MCF 10A (cell line): ENCODE data around the gene ATP1B1. TPM values are rescaled to one million over a fixed set of nuclear protein-coding genes. Genes with fewer than 3 reads are reported as not detected.
A peak's percentile ranks its signal among the peaks of the same experiment; 100 is the strongest.

ENCODE experiments used
- BruUV-seq: library from RNA; stranded (reverse); fragments of 400-500 nt; replicated peaks from 2 replicates; lab custom pipeline; 2021; lab: Mats Ljungman, UMichigan
- CTCF ChIA-PET: fragments of 300-600 bp; sonication (Branson Sonifier 250); formaldehyde crosslinking; extraction: SDS; loops from one replicate; lab custom pipeline; 2021; ENCODE audit warnings: antibody characterized with exemption, inconsistent platforms; lab: Yijun Ruan, JAX
- POLR2A ChIA-PET: fragments of 300-600, 350-650 bp; sonication (Branson Sonifier 250); formaldehyde crosslinking; extraction: SDS; loops from one replicate; lab custom pipeline; 2020; ENCODE audit warnings: antibody characterized with exemption, inconsistent platforms; lab: Yijun Ruan, JAX
- DNase-seq: peaks from one replicate; pipeline ENCODE4 v3.0.0-alpha.2; 2018; ENCODE audit not compliant: unreplicated experiment
- H3K27ac Mint-ChIP-seq: one replicate; pipeline ENCODE4 v1.8.0; 2022; ENCODE audit warnings: mild to moderate bottlenecking, low read depth, mixed read lengths; ENCODE audit not compliant: unreplicated experiment
- H3K27me3 Mint-ChIP-seq: one replicate; pipeline ENCODE4 v1.8.0; 2022; ENCODE audit warnings: mixed read lengths; ENCODE audit not compliant: insufficient read depth, unreplicated experiment
- H3K36me3 Mint-ChIP-seq: one replicate; pipeline ENCODE4 v1.8.0; 2022; ENCODE audit warnings: mild to moderate bottlenecking, moderate library complexity, mixed read lengths; ENCODE audit not compliant: insufficient read depth, unreplicated experiment
- H3K4me1 Mint-ChIP-seq: one replicate; pipeline ENCODE4 v1.8.0; 2022; ENCODE audit warnings: mixed read lengths; ENCODE audit not compliant: insufficient read depth, unreplicated experiment
- H3K4me3 Mint-ChIP-seq: one replicate; pipeline ENCODE4 v1.8.0; 2022; ENCODE audit warnings: mild to moderate bottlenecking, moderate library complexity, mixed read lengths; ENCODE audit not compliant: unreplicated experiment
- H3K9me3 Mint-ChIP-seq: one replicate; pipeline ENCODE4 v1.8.0; 2022; ENCODE audit warnings: mixed read lengths; ENCODE audit not compliant: unreplicated experiment
- intact Hi-C: fragments of 100-400 bp; cut with micrococcal nuclease; formaldehyde crosslinking; loops from 2 replicates; pipeline ENCODE4 v1.14.1; 2022
- total RNA-seq: library from RNA; stranded (reverse); gene quantifications from 2 replicates; pipeline ENCODE4 v1.2.3, GENCODE V29; 2022
- TF ChIP-seq, protein P1 (sequence below): fragments of 200-600 bp; IDR thresholded peaks from one replicate; pipeline ENCODE4 v1.8.0; 2022; ENCODE audit warnings: antibody characterized with exemption, mild to moderate bottlenecking; ENCODE audit not compliant: unreplicated experiment

ATP1B1 gene
- total RNA-seq, 1 experiment from 2014 or later: 20.0 TPM

DNA sequence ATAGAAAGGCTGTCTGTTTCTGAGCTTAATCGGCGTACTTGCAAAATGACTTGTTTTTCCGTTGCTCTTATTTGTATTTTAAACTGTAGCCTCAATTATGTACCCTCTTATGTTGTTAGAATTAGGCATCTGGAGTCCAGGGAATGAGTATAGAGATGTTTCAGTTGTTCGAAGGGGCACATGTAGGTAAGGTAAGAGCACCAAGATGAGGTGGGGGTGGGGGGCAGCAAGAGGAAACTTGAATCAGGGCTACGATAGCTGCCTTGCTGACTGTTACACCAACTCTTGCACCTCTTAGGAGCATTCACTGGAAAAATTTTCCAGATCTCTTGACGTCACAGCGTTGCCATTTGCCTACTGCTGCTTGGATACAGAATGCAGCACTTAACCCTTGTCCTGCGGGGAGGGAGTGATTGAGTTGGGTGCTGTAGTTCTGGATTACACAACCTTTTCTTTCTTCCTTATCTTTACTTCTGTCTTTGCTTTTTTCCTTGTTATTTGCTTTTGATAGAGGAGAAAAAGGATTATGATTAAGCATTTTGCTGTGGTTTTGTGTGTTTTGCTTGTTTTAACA is 3.2 kb downstream of the ATP1B1 start:
- Mint-ChIP-seq H3K4me3 (peak overlapping the region; percentile 80), H3K9me3 (no peaks in the 10 kb centered on the region), H3K4me1 (peaks cover 63% of the 10 kb centered on the region), H3K27ac (peak overlapping the region; percentile 96), H3K27me3 (no peaks in the 10 kb centered on the region), H3K36me3 (peaks cover 34% of the 10 kb centered on the region)
- DNase-seq: peak; percentile 94
- TSS peak; percentile 72 for BruUV-seq
- TF ChIP-seq, protein P1, sequence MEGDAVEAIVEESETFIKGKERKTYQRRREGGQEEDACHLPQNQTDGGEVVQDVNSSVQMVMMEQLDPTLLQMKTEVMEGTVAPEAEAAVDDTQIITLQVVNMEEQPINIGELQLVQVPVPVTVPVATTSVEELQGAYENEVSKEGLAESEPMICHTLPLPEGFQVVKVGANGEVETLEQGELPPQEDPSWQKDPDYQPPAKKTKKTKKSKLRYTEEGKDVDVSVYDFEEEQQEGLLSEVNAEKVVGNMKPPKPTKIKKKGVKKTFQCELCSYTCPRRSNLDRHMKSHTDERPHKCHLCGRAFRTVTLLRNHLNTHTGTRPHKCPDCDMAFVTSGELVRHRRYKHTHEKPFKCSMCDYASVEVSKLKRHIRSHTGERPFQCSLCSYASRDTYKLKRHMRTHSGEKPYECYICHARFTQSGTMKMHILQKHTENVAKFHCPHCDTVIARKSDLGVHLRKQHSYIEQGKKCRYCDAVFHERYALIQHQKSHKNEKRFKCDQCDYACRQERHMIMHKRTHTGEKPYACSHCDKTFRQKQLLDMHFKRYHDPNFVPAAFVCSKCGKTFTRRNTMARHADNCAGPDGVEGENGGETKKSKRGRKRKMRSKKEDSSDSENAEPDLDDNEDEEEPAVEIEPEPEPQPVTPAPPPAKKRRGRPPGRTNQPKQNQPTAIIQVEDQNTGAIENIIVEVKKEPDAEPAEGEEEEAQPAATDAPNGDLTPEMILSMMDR: no peak
- intact Hi-C loops: loop anchor here (1.0 to 10.0 kb wide), 7 partner anchors 49 to 506 kb away; partner anchors contain the start of genes BLZF1, NME7 and SLC19A2
- CTCF ChIA-PET: interaction anchor here (0.5 to 10.2 kb wide), 45 partner anchors 8 to 766 kb away, joined by 3 to 135 read pairs (median 4); partner anchors contain the start of genes BLZF1 and NME7
- POLR2A ChIA-PET: interaction anchor here (0.6 to 6.8 kb wide), 19 partner anchors 10 to 826 kb away, joined by 3 to 96 read pairs (median 3); partner anchors contain the start of genes BLZF1, NME7 and SCYL3

DNA sequence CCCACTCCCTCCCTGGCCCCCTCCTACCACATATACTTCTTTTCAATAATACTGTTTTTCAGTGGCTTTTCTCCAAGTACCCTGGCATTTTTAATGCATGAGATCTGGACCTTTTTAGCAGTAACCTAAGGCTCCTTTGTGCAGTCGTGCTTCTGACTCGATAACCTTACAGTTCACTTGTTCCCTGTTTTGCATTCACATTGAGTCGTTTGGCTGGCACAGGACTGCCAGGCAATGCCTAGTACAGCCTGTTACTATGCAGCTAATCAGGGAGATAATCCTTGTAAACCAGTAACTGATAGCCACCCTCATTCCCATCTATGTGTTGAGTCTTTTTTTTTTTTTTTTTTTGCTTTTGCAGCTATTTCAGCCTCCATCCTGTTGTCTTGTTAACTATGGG is 3.7 kb downstream of the ATP1B1 start:
- POLR2A ChIA-PET: interaction anchor here (0.6 to 6.8 kb wide), 16 partner anchors 10 to 826 kb away, joined by 3 to 96 read pairs (median 4); partner anchors contain the start of genes BLZF1, NME7 and SCYL3
- no peak for DNase-seq
- H3K36me3 Mint-ChIP-seq: peaks cover 34% of the 10 kb centered on the region
- peaks cover 64% of the 10 kb centered on the region for H3K4me1 Mint-ChIP-seq
- CTCF ChIA-PET: interaction anchor here (0.6 to 10.2 kb wide), 19 partner anchors 7 to 767 kb away, joined by 3 to 135 read pairs (median 4); no protein-coding TSS in a partner anchor
- peak overlapping the region; percentile 80 for H3K4me3 Mint-ChIP-seq
- intact Hi-C loops: loop anchor here (5.0 to 10.0 kb wide), 2 partner anchors 257 to 375 kb away; partner anchors contain the start of genes BLZF1, NME7 and SLC19A2
- H3K27ac Mint-ChIP-seq: peak overlapping the region; percentile 96
- BruUV-seq: no TSS peak
- no peaks in the 10 kb centered on the region for H3K27me3 Mint-ChIP-seq
- H3K9me3 Mint-ChIP-seq: no peaks in the 10 kb centered on the region
- TF ChIP-seq, protein P1: no peak

DNA sequence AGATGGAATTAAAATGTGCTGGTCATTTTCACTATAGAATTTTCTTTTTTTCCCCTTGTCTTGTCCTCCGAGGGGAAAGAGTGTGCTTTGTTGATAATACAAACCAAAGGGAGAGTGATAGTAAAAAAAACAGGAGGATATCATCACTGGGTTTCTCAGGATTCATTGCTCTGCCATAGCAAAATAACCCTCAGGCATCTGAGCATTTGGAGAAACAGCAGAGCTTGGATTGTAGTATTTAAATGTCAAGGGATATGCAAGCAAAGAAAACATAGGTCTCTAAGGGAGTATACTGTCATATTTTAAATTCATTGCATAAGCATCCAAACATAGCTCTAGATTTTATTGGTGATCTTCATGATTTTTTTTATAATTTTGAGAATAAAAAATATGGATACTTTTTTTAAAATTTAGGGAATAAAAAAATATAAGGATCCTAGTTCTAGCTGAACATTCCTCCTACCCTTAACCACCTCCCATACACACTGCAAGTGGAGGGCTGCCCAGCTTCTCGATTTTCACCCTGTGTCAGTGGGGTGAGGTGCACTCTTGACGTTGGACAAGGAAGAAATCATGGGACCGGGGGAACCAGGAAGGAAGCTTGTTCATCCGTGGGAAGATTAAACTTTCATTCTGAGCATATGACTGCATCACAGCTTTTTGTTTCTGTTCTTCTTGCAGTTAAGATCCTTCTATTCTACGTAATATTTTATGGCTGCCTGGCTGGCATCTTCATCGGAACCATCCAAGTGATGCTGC is 4.4 kb downstream of the ATP1B1 start:
- no TSS peak for BruUV-seq

More for the DNA sequence above, 4.4 kb downstream of the ATP1B1 start:
- POLR2A ChIA-PET: interaction anchor here (0.6 to 5.6 kb wide), 14 partner anchors 10 to 783 kb away, joined by 3 to 51 read pairs (median 4); partner anchors contain the start of gene NME7
- TF ChIP-seq, protein P1: no peak
- Mint-ChIP-seq H3K9me3 (no peaks in the 10 kb centered on the region), H3K4me3 (peak overlapping the region; percentile 80), H3K27me3 (no peaks in the 10 kb centered on the region), H3K36me3 (peaks cover 34% of the 10 kb centered on the region), H3K27ac (peak overlapping the region; percentile 96), H3K4me1 (peaks cover 65% of the 10 kb centered on the region)
- intact Hi-C loops: loop anchor here (5.0 to 10.0 kb wide), 2 partner anchors 256 to 374 kb away; partner anchors contain the start of genes BLZF1, NME7 and SLC19A2
- DNase-seq: no peak
- CTCF ChIA-PET: interaction anchor here (0.6 to 10.2 kb wide), 14 partner anchors 8 to 508 kb away, joined by 3 to 135 read pairs (median 4); partner anchors contain the start of gene BLZF1
